Measurements from ENCODE around the gene ITGA2B. TPM values are rescaled to one million over a fixed set of nuclear protein-coding genes. Genes with fewer than 3 reads are reported as not detected.
A peak's percentile ranks its signal among the peaks of the same experiment; 100 is the strongest.

ITGA2B gene
- total RNA-seq, 1 experiment from 2014 or later: 8.3 TPM

- no peak overlapping the region for H2BK12ac ChIP-seq (ENCODE audit: insufficient read length, low read depth, low read length)
- no peaks in the 10 kb centered on the region for H3K9me3 ChIP-seq (ENCODE audit: control insufficient read depth, low read depth, low read length)
- no peak overlapping the region for H3K14ac ChIP-seq (ENCODE audit: insufficient read depth, low read length)
- H3K4me1 ChIP-seq (ENCODE audit: insufficient read depth, low read length): no peaks in the 10 kb centered on the region
- no peak overlapping the region for H3K18ac ChIP-seq (ENCODE audit: insufficient read length, low read depth, low read length)
- TF ChIP-seq, protein P1, sequence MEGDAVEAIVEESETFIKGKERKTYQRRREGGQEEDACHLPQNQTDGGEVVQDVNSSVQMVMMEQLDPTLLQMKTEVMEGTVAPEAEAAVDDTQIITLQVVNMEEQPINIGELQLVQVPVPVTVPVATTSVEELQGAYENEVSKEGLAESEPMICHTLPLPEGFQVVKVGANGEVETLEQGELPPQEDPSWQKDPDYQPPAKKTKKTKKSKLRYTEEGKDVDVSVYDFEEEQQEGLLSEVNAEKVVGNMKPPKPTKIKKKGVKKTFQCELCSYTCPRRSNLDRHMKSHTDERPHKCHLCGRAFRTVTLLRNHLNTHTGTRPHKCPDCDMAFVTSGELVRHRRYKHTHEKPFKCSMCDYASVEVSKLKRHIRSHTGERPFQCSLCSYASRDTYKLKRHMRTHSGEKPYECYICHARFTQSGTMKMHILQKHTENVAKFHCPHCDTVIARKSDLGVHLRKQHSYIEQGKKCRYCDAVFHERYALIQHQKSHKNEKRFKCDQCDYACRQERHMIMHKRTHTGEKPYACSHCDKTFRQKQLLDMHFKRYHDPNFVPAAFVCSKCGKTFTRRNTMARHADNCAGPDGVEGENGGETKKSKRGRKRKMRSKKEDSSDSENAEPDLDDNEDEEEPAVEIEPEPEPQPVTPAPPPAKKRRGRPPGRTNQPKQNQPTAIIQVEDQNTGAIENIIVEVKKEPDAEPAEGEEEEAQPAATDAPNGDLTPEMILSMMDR (conservative IDR thresholded peaks at IDR 0.05): peak; percentile 48
- H4K5ac ChIP-seq (ENCODE audit: insufficient read length, low read depth, low read length): no peak overlapping the region
- H3K36me3 Mint-ChIP-seq (ENCODE audit: insufficient read depth in 1 of 3, low read depth in 3 of 3): peaks cover 0 to 20% (median 13%) of the 10 kb centered on the region in 3 experiments; a peak in 6 of 7 replicates
- H2BK15ac ChIP-seq (ENCODE audit: low read depth, low read length): no peak overlapping the region
- no peak overlapping the region for H3K4me3 Mint-ChIP-seq
- no peaks in the 10 kb centered on the region for H3K9me3 Mint-ChIP-seq
- no peak overlapping the region for H3K4ac ChIP-seq (ENCODE audit: low read depth, low read length)
- H3K9ac ChIP-seq (ENCODE audit: extremely low read depth, insufficient read length, low read length): no peak overlapping the region
- H3K23me2 ChIP-seq (ENCODE audit: insufficient read length, low read depth, low read length, poor library complexity, severe bottlenecking): no peaks in the 10 kb centered on the region
- H2AK5ac ChIP-seq (ENCODE audit: insufficient read length, low read length): no peak overlapping the region
- H2AFZ ChIP-seq (ENCODE audit: low read length): no peak overlapping the region
- no peaks in the 10 kb centered on the region for H4K20me1 ChIP-seq (ENCODE audit: control insufficient read depth, insufficient read depth, insufficient read length)
- no peak overlapping the region for H4K8ac ChIP-seq (replicated peaks; ENCODE audit: insufficient read length, low read depth, low read length)
- no peak overlapping the region for H4K91ac ChIP-seq (ENCODE audit: insufficient read length, low read depth, low read length)
- no peaks in the 10 kb centered on the region for H3K79me1 ChIP-seq (ENCODE audit: insufficient read depth, low read depth, low read length, poor library complexity, severe bottlenecking)
- no peak overlapping the region for H2BK120ac ChIP-seq (ENCODE audit: low read depth, low read length, poor library complexity, severe bottlenecking)
- no peak overlapping the region for H3K27ac ChIP-seq (ENCODE audit: insufficient read length, low read depth, low read length)
- H3K27me3 ChIP-seq (ENCODE audit: insufficient read depth, low read length): no peaks in the 10 kb centered on the region
- no peaks in the 10 kb centered on the region for H3K79me2 ChIP-seq (ENCODE audit: insufficient read depth, low read length)
- no peaks in the 10 kb centered on the region for H3K4me1 Mint-ChIP-seq
- DNase-seq: no peak
- H3K27ac Mint-ChIP-seq: no peak overlapping the region
- H3T11ph ChIP-seq (ENCODE audit: low read length): no peak overlapping the region
- H3K27me3 Mint-ChIP-seq (ENCODE audit: low read depth): no peaks in the 10 kb centered on the region
- no peak overlapping the region for H2BK20ac ChIP-seq (ENCODE audit: low read depth, low read length, poor library complexity, severe bottlenecking)
- no CpG with 5 or more reads among the region's 7 CpGs for WGBS (ENCODE audit: extremely low coverage, insufficient read length, low lambda C conversion rate)
- H2BK5ac ChIP-seq (ENCODE audit: insufficient read length, low read length): no peak overlapping the region
- H3K56ac ChIP-seq (ENCODE audit: insufficient read length, low read depth, low read length): no peak overlapping the region
- no peak overlapping the region for H3K23ac ChIP-seq (ENCODE audit: insufficient read length, low read depth, low read length)
- no peak overlapping the region for H3K4me2 ChIP-seq (ENCODE audit: insufficient read depth, insufficient read length, low read length)
These were observed 20.0 kb upstream of the ITGA2B start for GRCh38 chr17:44409309-44410028.

Measured in H9 (cell line).